Lower leg skin (tissue), 3 donors: Measurements from ENCODE around the gene SPATA13.

Experiments used
- POLR2A ChIP-seq, 2 donors: fragments of 450-650 bp; IDR thresholded peaks; one replicate each; pipeline ENCODE4 v1.6.1; 2016 to 2017; ENCODE audit warnings: antibody characterized with exemption in 2 of 2, mild to moderate bottlenecking in 1 of 2, moderate library complexity in 1 of 2
- TF ChIP-seq, protein P1 (sequence below), 3 donors: fragments of 450-650 bp; IDR thresholded peaks; one replicate each; pipeline ENCODE4 v1.5.1; 2016; ENCODE audit warnings: antibody characterized with exemption in 3 of 3, mild to moderate bottlenecking in 3 of 3, moderate library complexity in 2 of 3

DNA sequence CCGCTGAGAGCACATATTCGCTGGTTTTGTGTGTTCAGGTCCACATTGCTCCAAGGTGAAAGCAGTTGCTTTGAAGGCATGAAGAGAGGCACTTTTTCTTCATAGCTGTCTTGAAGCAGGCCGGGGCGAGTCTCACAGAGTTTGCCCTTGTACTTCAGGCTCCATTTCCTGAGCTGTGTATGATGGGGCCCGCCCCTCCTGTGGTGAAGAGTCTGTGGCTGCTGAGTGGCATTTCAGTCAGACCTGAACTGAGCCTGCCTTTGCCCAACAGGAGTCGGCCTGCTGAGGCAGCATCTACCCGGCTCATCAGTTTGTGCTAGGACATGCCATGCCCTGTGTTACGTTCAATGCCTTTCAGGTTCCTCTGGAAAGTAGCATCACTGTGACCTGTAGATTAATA, 104.5 kb downstream of the SPATA13 start:
- TF ChIP-seq, protein P1, sequence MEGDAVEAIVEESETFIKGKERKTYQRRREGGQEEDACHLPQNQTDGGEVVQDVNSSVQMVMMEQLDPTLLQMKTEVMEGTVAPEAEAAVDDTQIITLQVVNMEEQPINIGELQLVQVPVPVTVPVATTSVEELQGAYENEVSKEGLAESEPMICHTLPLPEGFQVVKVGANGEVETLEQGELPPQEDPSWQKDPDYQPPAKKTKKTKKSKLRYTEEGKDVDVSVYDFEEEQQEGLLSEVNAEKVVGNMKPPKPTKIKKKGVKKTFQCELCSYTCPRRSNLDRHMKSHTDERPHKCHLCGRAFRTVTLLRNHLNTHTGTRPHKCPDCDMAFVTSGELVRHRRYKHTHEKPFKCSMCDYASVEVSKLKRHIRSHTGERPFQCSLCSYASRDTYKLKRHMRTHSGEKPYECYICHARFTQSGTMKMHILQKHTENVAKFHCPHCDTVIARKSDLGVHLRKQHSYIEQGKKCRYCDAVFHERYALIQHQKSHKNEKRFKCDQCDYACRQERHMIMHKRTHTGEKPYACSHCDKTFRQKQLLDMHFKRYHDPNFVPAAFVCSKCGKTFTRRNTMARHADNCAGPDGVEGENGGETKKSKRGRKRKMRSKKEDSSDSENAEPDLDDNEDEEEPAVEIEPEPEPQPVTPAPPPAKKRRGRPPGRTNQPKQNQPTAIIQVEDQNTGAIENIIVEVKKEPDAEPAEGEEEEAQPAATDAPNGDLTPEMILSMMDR (IDR thresholded peaks at IDR 0.05): no peak
- no peak for TF ChIP-seq POLR2A (IDR thresholded peaks at IDR 0.05)
